Skin epidermis (tissue), 12 donors: ENCODE results near the gene CCDC149.
"Not testable (repeated sequence)": the region's sequence is repeated elsewhere in the genome, so short reads cannot be mapped to it uniquely, and the experiment has no call there.

Source experiments
- H3K27ac ChIP-seq, 21 experiments: fragments of 200-600 bp; sonication (generic) in 11 of 21; one replicate each; pipeline ENCODE4 v1.5.0; 2020; ENCODE audit warnings: mild to moderate bottlenecking in 3 of 21, inconsistent platforms in 2 of 21, moderate library complexity in 2 of 21
- H3K4me3 ChIP-seq, 7 experiments: fragments of 200-600 bp; sonication (generic) in 2 of 7; one replicate each; pipeline ENCODE4 v1.5.0; 2020; ENCODE audit warnings: inconsistent platforms in 2 of 7, mild to moderate bottlenecking in 2 of 7, moderate library complexity in 1 of 7

The CCDC149 gene

GRCh38 chr4:24920008-24920407 lies 7.2 kb upstream of the CCDC149 start:
- no peak overlapping the region for H3K27ac ChIP-seq
- H3K4me3 ChIP-seq = no peak overlapping the region

- no peak overlapping the region for H3K27ac ChIP-seq
- no peak overlapping the region for H3K4me3 ChIP-seq
These were observed 4.4 kb upstream of the CCDC149 start for GRCh38 chr4:24917076-24917856.

GRCh38 chr4:24915121-24915922 lies 2.5 kb upstream of the CCDC149 start:
- Histone ChIP-seq H3K4me3 (no peak overlapping the region), H3K27ac (peak overlapping the region in 1 of 21 experiments; percentile 10)

- H3K27ac ChIP-seq = no peak overlapping the region
- H3K4me3 ChIP-seq = no peak overlapping the region
These were observed 1.6 kb upstream of the CCDC149 start for GRCh38 chr4:24914460-24914859.

- Histone ChIP-seq H3K27ac (peak overlapping the region in 19 of 21 experiments; percentile 7 to 94 (median 83)), H3K4me3 (peak overlapping the region; percentile 5 to 70 (median 53))
These were observed 260 bp upstream of the CCDC149 start for GRCh38 chr4:24913119-24913485.

- H3K4me3 ChIP-seq = no peak overlapping the region
- H3K27ac ChIP-seq = no peak overlapping the region
These were observed 2.3 kb downstream of the CCDC149 start for GRCh38 chr4:24910499-24910898.

GRCh38 chr4:24909606-24910005 lies 3.2 kb downstream of the CCDC149 start:
- H3K27ac ChIP-seq, H3K4me3 ChIP-seq: not testable (repeated sequence)

- Histone ChIP-seq H3K27ac (no peak overlapping the region), H3K4me3 (no peak overlapping the region)
These were observed 15.2 kb downstream of the CCDC149 start for GRCh38 chr4:24897639-24898038.

GRCh38 chr4:24896977-24897376 lies 15.9 kb downstream of the CCDC149 start:
- Histone ChIP-seq H3K4me3 (no peak overlapping the region), H3K27ac (no peak overlapping the region)

GRCh38 chr4:24896056-24896455 lies 16.8 kb downstream of the CCDC149 start:
- H3K4me3 ChIP-seq = no peak overlapping the region
- H3K27ac ChIP-seq = no peak overlapping the region

GRCh38 chr4:24895461-24895860 lies 17.4 kb downstream of the CCDC149 start:
- Histone ChIP-seq H3K4me3 (no peak overlapping the region), H3K27ac (no peak overlapping the region)

GRCh38 chr4:24894846-24895245 lies 18.0 kb downstream of the CCDC149 start:
- H3K4me3 ChIP-seq = no peak overlapping the region

GRCh38 chr4:24894243-24894642 lies 18.6 kb downstream of the CCDC149 start:
- H3K27ac ChIP-seq = no peak overlapping the region
- H3K4me3 ChIP-seq = no peak overlapping the region

More at GRCh38 chr4:24894846-24895245, 18.0 kb downstream of the CCDC149 start:
- no peak overlapping the region for H3K27ac ChIP-seq

GRCh38 chr4:24892778-24893177 lies 20.1 kb downstream of the CCDC149 start:
- no peak overlapping the region for H3K4me3 ChIP-seq
- H3K27ac ChIP-seq = no peak overlapping the region

- H3K27ac ChIP-seq = no peak overlapping the region
- H3K4me3 ChIP-seq = no peak overlapping the region
These were observed 20.6 kb downstream of the CCDC149 start for GRCh38 chr4:24892278-24892677.

- Histone ChIP-seq H3K27ac (no peak overlapping the region), H3K4me3 (no peak overlapping the region)
These were observed 22.2 kb downstream of the CCDC149 start for GRCh38 chr4:24890561-24891126.

GRCh38 chr4:24889991-24890390 lies 22.9 kb downstream of the CCDC149 start:
- Histone ChIP-seq H3K27ac (no peak overlapping the region), H3K4me3 (no peak overlapping the region)

GRCh38 chr4:24888475-24889344 lies 24.1 kb downstream of the CCDC149 start:
- H3K4me3 ChIP-seq = no peak overlapping the region
- no peak overlapping the region for H3K27ac ChIP-seq

- no peak overlapping the region for H3K27ac ChIP-seq
- H3K4me3 ChIP-seq = no peak overlapping the region
These were observed 24.9 kb downstream of the CCDC149 start for GRCh38 chr4:24887881-24888430.

- Histone ChIP-seq H3K4me3 (no peak overlapping the region), H3K27ac (no peak overlapping the region)
These were observed 26.2 kb downstream of the CCDC149 start for GRCh38 chr4:24886596-24886995.
